T-helper 9 cell (primary cell): ENCODE measurements around the gene SCAI.
"Not testable (repeated sequence)": the region's sequence is repeated elsewhere in the genome, so short reads cannot be mapped to it uniquely, and the experiment has no call there.

Experiments used
- DNase-seq: peaks from one replicate; pipeline ENCODE4 v3.0.0-alpha.2; 2020

The SCAI gene

DNA sequence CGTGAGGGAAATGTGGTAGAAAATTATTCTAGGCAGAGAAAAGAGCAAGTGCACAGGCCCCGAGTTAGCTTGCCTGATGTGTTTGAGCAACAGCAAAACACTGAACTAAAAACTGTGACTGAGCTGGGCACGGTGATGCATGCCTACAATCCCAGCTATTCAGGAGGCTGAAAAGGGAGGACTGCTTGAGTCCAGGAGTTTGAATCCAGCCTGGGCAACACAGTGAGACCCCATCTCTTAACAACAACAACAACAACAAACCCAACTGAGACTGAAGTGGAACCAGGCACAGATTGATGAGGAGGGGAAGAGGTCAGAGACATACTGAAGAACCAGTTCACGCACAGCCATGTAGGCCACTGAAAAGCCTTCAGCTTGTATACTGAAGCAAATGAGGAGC lies 42.5 kb downstream of the SCAI start:
- no peak for DNase-seq

DNA sequence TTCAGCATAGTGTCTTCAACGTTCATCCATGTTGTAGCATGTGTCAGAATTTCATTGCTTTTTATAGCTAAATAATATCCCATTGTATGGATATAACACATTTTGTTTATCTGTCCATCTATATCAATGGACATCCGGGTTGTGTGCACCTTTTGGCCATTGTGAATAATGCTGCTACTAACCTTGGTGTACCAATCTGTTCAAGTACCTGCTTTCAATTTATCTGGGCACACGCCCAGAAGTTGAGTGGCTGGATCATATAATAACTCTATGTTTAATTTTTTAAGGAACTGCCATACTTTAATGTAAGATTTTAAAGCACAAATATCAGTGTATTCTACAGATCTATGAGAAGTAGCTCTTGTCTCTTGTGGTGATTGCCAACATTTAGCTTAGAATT lies 43.5 kb downstream of the SCAI start:
- no peak for DNase-seq

DNA sequence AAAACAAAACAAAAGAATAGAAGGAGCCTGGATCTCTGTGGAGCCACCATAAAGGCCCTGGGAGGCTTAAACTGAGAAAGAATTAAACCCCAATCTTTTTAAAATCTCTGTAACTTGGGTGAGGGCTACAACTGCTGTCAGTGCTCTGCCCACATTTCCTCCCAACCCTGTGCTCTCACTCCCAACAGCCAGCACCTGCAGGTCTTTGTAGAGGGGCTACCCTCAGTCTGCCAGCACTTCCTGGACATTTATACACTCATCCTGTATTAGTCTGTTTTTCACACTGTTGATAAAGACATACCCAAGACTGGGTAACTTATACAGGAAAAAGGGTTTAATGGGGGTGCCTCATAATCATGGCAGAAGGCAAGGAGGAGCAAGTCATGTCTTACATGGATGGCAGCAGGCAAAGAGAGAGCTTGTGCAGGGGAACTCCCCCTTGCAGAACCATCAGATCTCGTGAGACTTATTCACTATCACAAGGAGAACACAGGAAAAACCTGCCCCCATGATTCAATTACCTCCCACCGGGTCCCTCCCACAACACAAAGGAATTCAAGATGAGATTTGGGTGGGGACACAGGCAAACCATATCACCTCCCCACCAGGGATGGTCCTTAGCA lies 47.4 kb downstream of the SCAI start:
- DNase-seq, result no peak

DNA sequence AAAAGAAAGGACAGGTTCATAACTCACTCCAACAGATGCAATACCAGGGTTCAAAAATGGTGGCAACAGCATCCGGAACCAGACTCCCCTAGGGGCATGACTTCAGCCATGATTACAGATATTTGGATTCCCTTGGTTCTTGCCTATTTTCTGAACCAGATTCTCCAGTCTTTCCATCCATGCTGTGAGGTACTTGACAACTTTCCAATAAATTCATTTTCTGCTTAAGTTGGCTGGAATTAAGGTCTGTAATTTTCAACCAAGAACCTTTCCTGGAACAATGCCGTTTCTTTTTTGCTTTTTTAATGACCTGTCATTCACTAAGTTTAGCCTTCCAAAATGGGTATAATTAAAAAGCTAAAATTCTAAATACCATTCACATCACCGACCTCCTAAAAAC lies 52.2 kb downstream of the SCAI start:
- no peak for DNase-seq

DNA sequence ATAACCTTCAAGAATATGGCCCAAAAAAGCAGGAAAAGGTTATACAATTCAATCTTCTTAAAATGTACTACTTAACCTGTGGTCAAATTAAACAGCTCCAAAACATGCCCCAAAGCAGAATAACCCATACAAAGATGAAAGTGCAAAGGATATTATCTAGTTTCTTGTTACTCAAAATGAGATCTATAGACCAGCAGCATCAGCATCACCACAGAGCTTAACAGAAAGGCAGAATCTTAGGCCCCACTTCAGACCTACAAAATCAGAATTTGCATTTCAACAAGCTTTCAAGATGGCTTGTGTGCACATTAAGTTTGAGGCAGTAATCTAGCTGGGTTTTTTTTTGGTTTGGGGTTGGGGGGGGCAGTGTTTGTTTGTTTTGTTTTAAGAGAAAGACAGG lies 54.0 kb downstream of the SCAI start:
- no peak for DNase-seq

DNA sequence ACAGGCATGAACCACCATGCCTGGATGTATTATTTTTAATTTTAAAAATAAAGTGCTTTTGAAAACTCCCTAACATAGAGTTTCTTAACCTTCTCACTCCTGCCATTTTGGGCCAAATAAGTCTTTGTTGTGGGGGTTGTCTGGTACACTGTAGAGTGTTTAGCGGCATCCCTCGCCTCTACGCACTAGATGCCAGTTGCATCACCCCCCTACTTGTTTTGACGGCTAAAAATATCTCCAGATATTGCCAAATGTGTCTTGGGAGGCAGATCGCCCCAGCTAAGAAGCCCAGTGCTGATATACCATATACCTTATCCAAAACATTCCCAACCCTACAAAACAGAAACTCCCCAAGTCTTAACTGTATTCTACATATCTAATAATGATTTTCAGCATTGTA lies 54.6 kb downstream of the SCAI start:
- no peak for DNase-seq

DNA sequence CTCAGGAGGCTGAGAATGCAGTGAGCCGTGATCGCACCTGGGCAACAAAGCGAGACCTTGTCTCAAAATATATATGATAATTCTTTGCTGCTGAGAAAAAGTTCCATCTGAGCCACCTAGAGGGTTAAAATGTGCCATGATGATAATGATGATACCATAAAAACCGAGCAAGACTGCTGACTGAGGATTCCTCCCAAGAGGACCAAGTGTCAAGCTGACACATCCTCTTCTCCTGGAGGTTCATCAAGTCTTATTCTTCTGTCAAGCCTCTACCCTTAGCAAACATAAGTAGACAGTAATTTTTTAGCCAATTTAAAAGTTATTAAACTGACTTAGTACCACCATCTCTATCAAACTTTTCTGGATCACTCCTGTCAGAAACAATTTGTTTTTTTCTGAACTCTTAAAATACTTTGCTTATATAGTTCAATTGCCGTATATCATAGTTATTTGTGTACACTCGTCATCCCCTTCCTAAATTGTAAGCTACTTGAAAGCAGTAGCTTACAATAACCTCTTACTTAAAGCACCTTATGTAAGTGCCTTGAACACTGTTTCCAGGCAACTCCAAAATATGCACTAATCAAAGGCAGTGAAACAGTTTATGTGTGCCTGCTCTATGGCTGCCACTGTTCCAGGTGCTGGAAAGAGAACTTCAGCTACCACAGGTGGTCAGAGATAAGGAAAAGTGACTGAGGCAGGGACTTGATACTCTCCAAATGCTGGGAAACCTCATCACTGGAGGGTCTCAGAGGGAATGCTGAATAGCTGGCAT lies 57.4 kb downstream of the SCAI start:
- DNase-seq, result no peak

DNA sequence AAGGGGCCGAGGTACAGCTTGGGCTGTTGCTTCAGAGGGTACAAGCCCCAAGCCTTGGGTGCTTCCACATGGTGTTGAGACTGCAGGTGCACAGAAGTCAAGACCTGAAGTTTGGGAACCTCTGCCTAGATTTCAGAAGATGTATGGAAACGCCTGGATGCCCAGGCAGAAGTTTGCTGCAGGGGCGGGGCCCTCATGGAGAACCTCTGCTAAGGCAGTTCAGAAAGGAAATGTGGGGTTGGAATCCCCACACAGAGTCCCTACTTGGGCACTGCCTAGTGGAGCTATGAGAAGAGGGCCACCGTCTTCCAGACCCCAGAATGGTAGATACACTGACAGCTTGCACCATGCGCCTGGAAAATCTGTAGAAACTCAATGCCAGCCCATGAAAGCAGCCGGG lies 61.1 kb downstream of the SCAI start:
- not testable (repeated sequence) for DNase-seq

DNA sequence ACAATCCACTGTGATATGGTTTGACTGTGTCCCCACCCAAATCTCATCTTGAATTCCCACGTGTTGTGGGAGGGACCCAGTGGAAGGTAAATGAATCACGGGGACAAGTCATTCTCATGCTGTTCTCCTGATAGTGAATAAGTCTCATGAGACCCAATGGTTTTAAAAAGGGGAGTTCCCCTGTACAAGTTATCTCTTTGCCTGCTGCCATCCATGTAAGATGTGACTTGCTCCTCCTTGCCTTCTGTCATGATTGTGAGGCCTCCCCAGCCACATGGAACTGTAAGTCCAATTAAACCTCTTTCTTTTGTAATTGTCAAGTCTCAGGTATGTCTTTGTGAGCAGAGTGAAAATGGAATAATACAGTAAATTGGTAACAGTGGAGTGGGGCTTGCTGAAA lies 62.5 kb downstream of the SCAI start:
- DNase-seq, result not testable (repeated sequence)

DNA sequence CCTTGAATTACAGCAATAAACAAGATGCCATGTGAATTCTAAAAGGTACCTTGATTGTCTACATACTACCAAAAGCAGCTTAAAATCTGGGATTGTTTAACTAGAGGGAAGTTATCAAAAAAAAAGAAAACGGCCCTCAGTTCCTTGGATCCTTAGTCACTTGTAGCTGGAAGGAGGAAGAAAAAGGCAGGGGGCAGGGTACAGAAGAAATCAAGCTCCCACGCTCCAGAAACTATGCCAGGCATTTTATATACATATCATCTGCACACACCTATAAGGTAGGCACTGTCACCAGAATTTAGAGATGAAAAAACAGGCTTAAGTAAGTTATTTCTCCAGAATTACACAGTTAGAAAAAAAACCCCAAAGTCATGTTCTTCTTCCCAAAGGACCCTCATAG lies 63.4 kb downstream of the SCAI start:
- DNase-seq, result no peak

DNA sequence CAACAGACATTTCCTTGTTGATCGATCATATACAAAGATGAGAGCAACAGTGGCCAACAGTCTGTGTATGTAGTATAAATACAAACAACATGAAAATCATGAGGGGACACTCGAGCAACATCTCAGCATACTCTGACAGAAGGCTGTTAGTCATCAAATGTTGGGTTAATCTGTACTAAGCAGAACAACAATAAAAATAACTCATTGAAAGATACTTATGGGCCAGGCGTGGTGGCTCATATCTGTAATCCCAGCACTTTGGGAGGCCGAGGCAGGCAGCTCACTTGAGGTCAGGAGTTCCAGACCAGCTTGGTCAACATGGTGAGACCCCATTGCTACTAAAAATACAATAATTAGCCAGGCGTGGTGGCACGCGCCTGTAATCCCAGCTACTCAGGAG lies 67.3 kb downstream of the SCAI start:
- DNase-seq, result no peak

DNA sequence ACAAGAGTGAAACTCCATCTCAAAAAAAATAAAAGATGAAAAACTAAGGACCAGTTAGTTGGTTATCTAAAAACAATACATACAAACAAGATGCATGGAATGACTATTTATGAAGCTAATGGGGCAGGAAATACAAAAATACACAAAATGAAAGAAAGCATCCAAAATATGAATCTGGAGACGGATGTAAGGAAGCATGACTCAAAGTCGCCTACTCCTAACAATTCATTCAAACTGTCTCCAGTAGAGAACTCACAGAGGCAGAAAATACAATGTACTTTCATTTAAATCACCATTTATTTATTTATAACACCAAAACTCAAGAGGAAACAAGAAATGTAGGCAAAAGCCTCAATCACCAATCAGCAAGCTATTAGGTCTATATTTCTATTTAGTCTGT lies 68.4 kb downstream of the SCAI start:
- DNase-seq, result no peak

DNA sequence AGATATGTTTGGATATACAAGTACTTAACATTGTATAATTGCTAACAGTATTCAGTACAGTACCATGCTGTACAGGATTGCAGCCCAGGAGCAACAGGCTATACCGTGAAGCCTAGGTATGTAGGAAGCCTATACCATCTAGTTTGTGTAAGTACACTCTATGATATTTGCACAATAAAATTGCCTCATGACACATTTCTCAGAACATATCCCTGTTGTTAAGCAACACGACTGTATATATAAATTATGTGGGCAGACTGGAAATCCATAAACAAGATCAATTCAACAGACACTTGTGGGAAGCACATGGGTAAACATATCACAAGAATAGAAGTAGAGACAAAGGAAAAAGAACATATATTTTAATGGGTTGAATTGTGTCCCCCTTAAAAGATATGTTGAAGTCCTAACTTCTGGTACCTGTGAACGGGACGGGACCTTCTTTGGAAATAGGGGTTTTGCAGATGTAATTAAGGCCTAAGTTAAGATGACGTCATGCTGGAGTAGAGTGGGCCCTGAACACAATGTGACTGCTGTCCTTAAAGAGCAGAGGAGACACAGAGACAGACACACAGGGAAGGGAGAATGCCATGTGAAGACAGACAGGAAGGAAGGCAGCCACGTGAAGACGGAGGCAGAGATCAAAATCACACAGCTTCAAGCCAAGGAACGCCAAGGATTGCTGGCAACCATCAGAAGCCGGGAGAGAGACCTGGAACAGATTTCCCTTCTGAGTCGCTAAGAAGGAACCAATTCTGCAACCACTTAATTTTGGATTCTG lies 76.3 kb downstream of the SCAI start:
- no peak for DNase-seq

DNA sequence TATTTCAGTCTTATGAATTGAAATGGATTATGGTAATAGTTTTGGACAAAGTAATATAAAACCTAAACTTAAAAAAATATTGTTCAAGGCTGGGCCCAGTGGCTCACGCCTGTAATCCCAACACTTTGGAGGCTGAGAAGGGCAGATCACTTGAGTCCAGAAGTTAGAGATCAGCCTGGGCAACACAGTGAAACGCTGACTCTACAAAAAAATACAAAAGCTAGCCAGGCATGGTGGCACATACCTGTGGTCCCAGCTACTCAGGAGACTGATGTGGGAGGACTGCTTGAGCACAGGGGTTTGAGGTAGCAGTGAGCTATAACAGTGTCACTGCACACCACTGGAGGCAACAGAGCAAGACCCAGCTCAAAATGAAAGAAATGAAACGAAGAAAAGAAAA lies 81.9 kb downstream of the SCAI start:
- no peak for DNase-seq

DNA sequence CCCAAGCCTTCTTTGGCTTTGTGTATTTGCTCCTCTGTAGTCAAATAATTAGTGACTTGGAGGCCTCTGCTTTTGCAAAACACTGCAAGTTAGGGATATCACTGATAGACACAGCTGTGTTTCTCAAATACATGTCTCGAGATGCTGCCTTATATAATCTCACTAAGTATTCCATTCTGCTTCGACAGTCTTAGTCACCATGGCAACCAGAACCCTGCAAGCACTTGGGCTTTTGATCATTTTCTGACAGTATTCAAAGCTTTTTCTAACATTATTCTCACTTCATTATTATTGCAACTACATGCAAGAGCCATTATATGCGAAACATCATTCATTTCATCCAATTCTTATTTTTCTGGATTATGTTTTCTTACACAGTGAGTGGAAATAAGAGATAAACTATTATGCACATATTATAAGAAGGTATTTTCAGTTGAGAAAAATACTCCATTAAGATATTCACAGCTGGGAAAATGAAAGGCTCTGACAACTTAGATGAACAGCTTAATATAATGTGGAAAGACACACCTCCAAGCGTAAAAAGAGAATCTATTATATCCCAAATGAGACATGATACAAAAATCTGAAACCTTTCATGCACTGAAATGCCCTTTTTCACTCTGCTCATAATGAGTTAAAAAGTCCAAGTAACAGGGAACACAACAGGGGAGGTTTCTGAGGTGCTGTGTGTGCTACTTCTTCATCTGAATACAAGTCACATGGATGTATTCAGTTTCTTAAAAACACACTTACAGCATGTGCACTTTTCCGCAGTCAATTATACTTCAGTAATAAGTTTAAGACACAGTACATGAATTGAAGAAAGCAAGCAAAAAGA lies 93.9 kb downstream of the SCAI start:
- DNase-seq, result no peak

DNA sequence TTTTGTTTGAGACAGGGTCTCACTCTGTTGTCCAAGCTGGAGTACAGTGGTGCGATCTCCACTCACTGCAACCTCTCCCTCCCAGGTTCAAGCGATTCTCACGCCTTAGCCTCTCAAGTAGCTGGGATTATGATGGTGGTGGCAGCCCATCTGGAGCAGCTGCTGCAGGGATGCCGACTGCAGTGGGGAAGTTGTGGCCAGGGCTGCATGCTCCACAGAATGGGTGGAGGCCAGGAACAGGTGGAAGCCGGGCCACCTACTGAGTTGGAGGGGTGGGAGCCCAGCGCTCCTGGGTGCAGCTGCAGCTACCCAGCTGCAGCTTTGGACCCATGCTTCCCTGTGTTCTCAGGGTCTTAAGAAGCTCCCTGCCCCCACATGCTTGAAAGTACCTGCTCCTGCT lies 99.7 kb downstream of the SCAI start:
- no peak for DNase-seq

DNA sequence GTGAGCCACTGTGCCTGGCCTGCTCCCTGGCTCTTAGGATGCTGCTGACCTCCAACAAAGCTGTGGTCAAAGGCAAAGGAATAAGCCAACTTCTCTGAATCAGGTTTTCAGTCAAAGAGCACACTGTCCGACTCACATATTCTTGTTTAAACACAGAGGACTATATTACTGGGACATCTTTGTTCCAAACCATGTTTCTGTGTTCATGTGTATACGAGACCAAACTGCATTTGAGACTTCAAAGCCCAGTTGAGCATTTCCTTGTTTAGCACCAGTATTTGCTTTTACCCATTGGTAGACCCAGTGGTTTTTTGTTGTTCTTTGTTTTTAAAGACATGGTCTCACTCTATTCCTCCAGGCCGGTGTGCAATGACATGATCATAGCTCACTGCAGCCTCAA lies 100.2 kb downstream of the SCAI start:
- no peak for DNase-seq

DNA sequence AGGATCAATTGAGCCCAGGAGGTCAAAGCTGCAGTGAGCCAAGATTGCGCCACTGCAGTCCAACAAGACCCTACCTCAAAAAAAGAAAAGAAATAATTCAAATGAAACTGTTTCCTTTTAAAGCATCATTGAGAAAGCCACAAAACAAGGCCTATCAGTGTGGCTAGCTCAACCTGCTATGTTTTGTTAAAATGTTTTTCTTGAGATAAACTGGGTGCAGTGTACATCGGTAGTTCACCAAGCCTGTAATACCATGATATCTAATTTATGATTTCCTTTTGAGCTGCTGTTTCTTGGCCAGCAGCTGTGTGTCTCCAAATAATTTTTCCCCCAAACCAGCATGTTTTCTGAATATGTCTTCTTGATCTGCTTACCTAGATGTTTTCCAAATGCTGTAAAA lies 105.2 kb downstream of the SCAI start:
- no peak for DNase-seq

DNA sequence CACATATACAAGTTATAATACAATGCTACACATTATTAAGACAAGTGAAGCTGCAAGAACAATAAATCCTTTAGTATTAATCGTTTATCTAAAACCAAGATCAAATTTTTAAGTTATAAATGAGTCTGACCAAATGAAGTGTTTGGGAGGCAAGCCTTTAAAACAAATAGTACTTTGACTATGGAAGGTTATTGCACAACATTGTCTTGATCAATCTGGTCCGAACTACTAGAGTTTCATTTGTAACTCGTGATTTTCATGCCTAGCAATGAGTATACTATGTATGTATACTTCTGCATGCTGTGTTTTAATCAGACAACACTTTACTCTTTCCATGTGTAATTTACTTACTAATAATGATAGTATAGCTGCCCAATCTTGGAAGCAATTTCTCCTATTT lies 115.3 kb downstream of the SCAI start:
- no peak for DNase-seq

DNA sequence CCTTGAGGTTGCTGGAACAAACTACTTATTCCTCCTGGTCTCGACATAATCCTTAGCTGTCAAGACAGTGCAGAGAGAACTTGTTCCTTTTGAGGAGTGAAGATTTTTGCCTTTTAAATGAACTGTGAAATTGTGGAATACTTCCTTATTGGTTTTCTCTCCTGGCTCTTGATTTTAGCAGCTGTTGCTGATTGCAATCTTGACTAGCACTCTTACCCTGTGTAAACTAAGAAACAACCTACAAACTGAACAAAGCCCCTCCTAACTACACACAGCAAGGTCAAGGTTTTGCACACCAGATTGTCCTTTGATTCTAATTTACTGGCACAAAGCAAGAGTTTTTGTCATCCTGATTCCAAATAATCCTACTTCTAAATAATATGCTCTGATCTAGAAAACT lies 118.4 kb downstream of the SCAI start:
- DNase-seq, result no peak

DNA sequence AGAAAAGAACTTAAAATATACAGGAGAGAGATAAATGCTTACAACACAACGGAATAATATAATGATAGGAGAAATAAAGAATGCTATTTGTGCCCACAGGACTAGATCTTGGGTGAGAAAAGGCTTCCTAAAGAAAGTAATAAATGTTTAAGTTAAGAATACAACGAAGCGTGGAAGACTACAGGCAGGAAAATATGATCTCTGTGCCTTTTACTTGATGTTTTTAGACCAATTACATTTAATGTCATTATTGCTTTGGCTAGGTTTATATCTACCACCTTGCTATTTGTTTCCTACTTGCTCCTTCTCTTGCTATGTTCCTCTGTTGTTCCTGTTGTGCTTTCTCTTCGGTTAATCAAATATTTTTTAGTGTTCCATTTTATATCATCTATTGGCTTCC lies 122.3 kb downstream of the SCAI start:
- DNase-seq, result no peak

DNA sequence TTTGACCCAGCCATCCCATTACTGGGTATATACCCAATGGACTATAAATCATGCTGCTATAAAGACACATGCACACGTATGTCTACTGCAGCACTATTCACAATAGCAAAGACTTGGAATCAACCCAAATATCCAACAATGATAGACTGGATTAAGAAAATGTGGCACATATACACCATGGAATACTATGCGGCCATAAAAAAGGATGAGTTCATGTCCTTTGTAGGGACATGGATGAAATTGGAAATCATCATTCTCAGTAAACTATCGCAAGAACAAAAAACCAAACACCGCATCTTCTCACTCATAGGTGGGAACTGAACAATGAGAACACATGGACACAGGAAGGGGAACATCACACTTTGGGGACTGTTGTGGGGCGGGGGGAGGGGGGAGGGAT lies 127.7 kb downstream of the SCAI start:
- not testable (repeated sequence) for DNase-seq

DNA sequence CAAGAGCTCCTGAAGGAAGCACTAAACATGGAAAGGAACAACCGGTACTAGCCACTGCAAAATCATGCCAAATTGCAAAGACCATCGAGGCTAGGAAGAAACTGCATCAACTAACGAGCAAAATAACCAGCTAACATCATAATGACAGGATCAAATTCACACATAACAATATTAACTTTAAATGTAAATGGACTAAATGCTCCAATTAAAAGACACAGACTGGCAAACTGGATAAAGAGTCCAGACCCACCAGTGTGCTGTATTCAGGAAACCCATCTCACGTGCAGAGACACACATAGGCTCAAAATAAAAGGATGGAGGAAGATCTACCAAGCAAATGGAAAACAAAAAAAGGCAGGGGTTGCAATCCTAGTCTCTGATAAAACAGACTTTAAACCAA lies 131.3 kb downstream of the SCAI start:
- DNase-seq, result not testable (repeated sequence)
